Transverse colon (tissue), 4 donors: ENCODE results near the gene PRKCQ. TPM values are rescaled to one million over a fixed set of nuclear protein-coding genes. Genes with fewer than 3 reads are reported as not detected.

ENCODE experiments used
- DNase-seq: peaks from one replicate; pipeline ENCODE4 v3.0.0-alpha.2; 2019
- H3K27ac ChIP-seq, 4 donors: fragments of 200-600 bp; sonication (generic); 2 replicates each; pipeline ENCODE4 v1.5.1; 2016 to 2018; ENCODE audit warnings: inconsistent platforms in 4 of 4
- H3K27me3 ChIP-seq: fragments of 200-600 bp; sonication (generic); 2 replicates; pipeline ENCODE4 v1.5.1; 2017; ENCODE audit warnings: inconsistent platforms
- H3K36me3 ChIP-seq, 4 donors: fragments of 200-600 bp; sonication (generic); 2 replicates each; pipeline ENCODE4 v1.5.1; 2017 to 2019; ENCODE audit warnings: inconsistent platforms in 4 of 4
- H3K4me1 ChIP-seq, 4 donors: fragments of 200-600 bp; sonication (generic); 2 replicates each; pipeline ENCODE4 v1.5.1; 2017 to 2020; ENCODE audit warnings: inconsistent platforms in 4 of 4
- H3K4me3 ChIP-seq, 4 donors: fragments of 200-600 bp; sonication (generic); 1 replicate in 1 of 4; 2 replicates in 3 of 4; pipeline versions ENCODE4 v1.5.1 to v1.6.1; 2017 to 2019; ENCODE audit warnings: inconsistent platforms in 4 of 4
- H3K9me3 ChIP-seq, 2 donors: fragments of 200-600 bp; sonication (generic); 2 replicates each; pipeline ENCODE4 v1.5.1; 2017 to 2019; ENCODE audit warnings: inconsistent platforms in 2 of 2
- CTCF ChIP-seq, 5 experiments: fragments of 200-600 bp in 3 of 5; fragments of 450-650 bp in 2 of 5; sonication (generic) in 3 of 5; IDR thresholded peaks; 1 replicate in 2 of 5; 2 replicates in 3 of 5; pipeline ENCODE4 v1.5.1; 2016 to 2017; ENCODE audit warnings: antibody characterized with exemption in 5 of 5, inconsistent platforms in 3 of 5, mild to moderate bottlenecking in 2 of 5, moderate library complexity in 1 of 5
- EP300 ChIP-seq: sonication (generic); formaldehyde crosslinking; IDR thresholded peaks from one replicate; pipeline ENCODE4 v1.6.1; 2017; ENCODE audit warnings: antibody characterized with exemption, low read depth
- POLR2A ChIP-seq: fragments of 450-650 bp; IDR thresholded peaks from one replicate; pipeline ENCODE4 v1.6.1; 2016; ENCODE audit warnings: antibody characterized with exemption, mild to moderate bottlenecking, moderate library complexity
- POLR2AphosphoS5 ChIP-seq, 3 donors: sonication (generic); formaldehyde crosslinking; IDR thresholded peaks; one replicate each; pipeline ENCODE4 v1.6.1; 2016; ENCODE audit warnings: antibody characterized with exemption in 3 of 3
- WGBS, 2 donors: methylation state at CpG; one replicate each; pipeline ENCODE4 v1.1.5; 2018; ENCODE audit warnings: low coverage in 1 of 2; 5-methylcytosine and 5-hydroxymethylcytosine counted together
- in situ Hi-C, 4 donors: fragments of 200-750 bp; cut with MboI; loops; one replicate each; pipeline versions ENCODE4 v1.15.0 to v1.15.1; 2017; ENCODE audit warnings: low sequenced_read_pairs in 3 of 4, low pct_ligation_motif_present in 1 of 4, low pct_unique_long_range_greater_than_20kb in 1 of 4
- intact Hi-C: fragments of 100-400 bp; cut with DNase I; formaldehyde crosslinking; loops from one replicate; pipeline ENCODE4 v1.15.1; 2023; ENCODE audit warnings: low total_unique reads
- total RNA-seq, 4 donors: library from RNA; depleted of rRNA; stranded (reverse); fragments of >200 nt; gene quantifications; one replicate each; pipeline ENCODE4 v1.1.0, GENCODE V29; 2016

Gene PRKCQ
- total RNA-seq, 4 donors from 2014 or later = 0.60 to 2.7 (median 1.2) TPM

GRCh38 chr10:6396226-6396625 is 183.8 kb downstream of the PRKCQ start:
- no peak overlapping the region for H3K27ac ChIP-seq
- TF ChIP-seq EP300 (no peak), POLR2AphosphoS5 (IDR thresholded peaks at IDR 0.05) (no peak), POLR2A (no peak), CTCF (IDR thresholded peaks at IDR 0.05) (no peak)
- H3K4me3 ChIP-seq = no peak overlapping the region
- WGBS, 2 donors = 86 to 94% methylated on average over 4 of the region's 4 CpGs
- in situ Hi-C loops (loop anchor here (10.0 to 25.0 kb wide), 5 partner anchors 159 to 291 kb away; no protein-coding TSS in a partner anchor), intact Hi-C loops (no loop called here)
- no peaks in the 10 kb centered on the region for H3K36me3 ChIP-seq
- no peaks in the 10 kb centered on the region for H3K27me3 ChIP-seq
- no peak for DNase-seq
- peaks cover 0 to 3% (median 1%) of the 10 kb centered on the region in 4 donors for H3K4me1 ChIP-seq
- H3K9me3 ChIP-seq = no peaks in the 10 kb centered on the region

GRCh38 chr10:6395606-6396005 is 184.5 kb downstream of the PRKCQ start:
- Histone ChIP-seq H3K27me3 (no peaks in the 10 kb centered on the region), H3K36me3 (no peaks in the 10 kb centered on the region), H3K4me3 (no peak overlapping the region), H3K9me3 (peaks cover 0 to 2% of the 10 kb centered on the region in 2 donors), H3K27ac (no peak overlapping the region), H3K4me1 (peaks cover 0 to 3% (median 0%) of the 10 kb centered on the region in 4 donors)
- in situ Hi-C loops (loop anchor here (10.0 to 25.0 kb wide), 5 partner anchors 158 to 291 kb away; no protein-coding TSS in a partner anchor), intact Hi-C loops (no loop called here)
- 82 to 86% methylated on average over 2 to 8 of the region's 8 CpGs for WGBS, 2 donors
- TF ChIP-seq CTCF (IDR thresholded peaks at IDR 0.05) (no peak), POLR2AphosphoS5 (IDR thresholded peaks at IDR 0.05) (no peak), EP300 (no peak), POLR2A (no peak)
- no peak for DNase-seq

GRCh38 chr10:6394084-6394483 is 186.0 kb downstream of the PRKCQ start:
- Histone ChIP-seq H3K4me3 (no peak overlapping the region), H3K4me1 (no peaks in the 10 kb centered on the region), H3K27ac (no peak overlapping the region), H3K27me3 (no peaks in the 10 kb centered on the region), H3K36me3 (no peaks in the 10 kb centered on the region), H3K9me3 (peaks cover 0 to 12% of the 10 kb centered on the region in 2 donors)
- in situ Hi-C loops = loop anchor here (10.0 to 25.0 kb wide), 5 partner anchors 157 to 289 kb away; no protein-coding TSS in a partner anchor
- WGBS, 2 donors = 47% methylated on average over 5 of the region's 5 CpGs; no CpG with 5 or more reads in 1 of the 2 donors
- TF ChIP-seq POLR2A = no peak
- no peak for TF ChIP-seq EP300
- no peak for TF ChIP-seq POLR2AphosphoS5 (IDR thresholded peaks at IDR 0.05)
- no peak for TF ChIP-seq CTCF (IDR thresholded peaks at IDR 0.05)
- DNase-seq = peak; percentile 23
- intact Hi-C loops = no loop called here

- in situ Hi-C loops (loop anchor here (10.0 to 25.0 kb wide), 5 partner anchors 156 to 288 kb away; no protein-coding TSS in a partner anchor), intact Hi-C loops (no loop called here)
- peaks cover 0 to 12% of the 10 kb centered on the region in 2 donors for H3K9me3 ChIP-seq
- no peaks in the 10 kb centered on the region for H3K36me3 ChIP-seq
- no peak overlapping the region for H3K4me3 ChIP-seq
- DNase-seq = no peak
- H3K27ac ChIP-seq = no peak overlapping the region
- TF ChIP-seq POLR2AphosphoS5 (IDR thresholded peaks at IDR 0.05) = no peak
- no peaks in the 10 kb centered on the region for H3K4me1 ChIP-seq
- no peaks in the 10 kb centered on the region for H3K27me3 ChIP-seq
- whole genome bisulfite sequencing, 2 donors = 65% methylated on average over 2 of the region's 2 CpGs; no CpG with 5 or more reads in 1 of the 2 donors
Measured at GRCh38 chr10:6393168-6393567, 186.9 kb downstream of the PRKCQ start.
